Activated naive CD8-positive, alpha-beta T cell treated with anti-CD3 and anti-CD28 coated beads for 36 hours (primary cell): Measurements from ENCODE around the gene SLC43A2. TPM values are rescaled to one million over a fixed set of nuclear protein-coding genes. Genes with fewer than 3 reads are reported as not detected.

Experiments used
- DNase-seq: peaks from one replicate; pipeline ENCODE4 v3.0.0; 2021
- H3K27ac Mint-ChIP-seq: one replicate; pipeline ENCODE4 v1.8.0; 2022; ENCODE audit warnings: mild to moderate bottlenecking, moderate library complexity, mixed read lengths
- H3K27me3 Mint-ChIP-seq: one replicate; pipeline ENCODE4 v1.8.0; 2022; ENCODE audit warnings: mild to moderate bottlenecking, mixed read lengths
- H3K36me3 Mint-ChIP-seq: one replicate; pipeline ENCODE4 v1.8.0; 2021; ENCODE audit warnings: mild to moderate bottlenecking, mixed read lengths
- H3K4me1 Mint-ChIP-seq: one replicate; pipeline ENCODE4 v1.8.0; 2021; ENCODE audit warnings: mixed read lengths
- H3K4me3 Mint-ChIP-seq: one replicate; pipeline ENCODE4 v1.8.0; 2022; ENCODE audit warnings: mild to moderate bottlenecking, moderate library complexity, mixed read lengths
- H3K9me3 Mint-ChIP-seq: one replicate; pipeline ENCODE4 v1.8.0; 2022; ENCODE audit warnings: mixed read lengths
- total RNA-seq, 2 experiments: library from RNA; stranded (reverse); gene quantifications; one replicate each; pipeline ENCODE4 v1.2.3, GENCODE V29; 2021

SLC43A2 gene
- total RNA-seq, 2 experiments from 2014 or later = 3.7 to 4.6 TPM

- H3K4me3 Mint-ChIP-seq = no peak overlapping the region
- no peaks in the 10 kb centered on the region for H3K27me3 Mint-ChIP-seq
- peaks cover 4% of the 10 kb centered on the region for H3K36me3 Mint-ChIP-seq
- no peaks in the 10 kb centered on the region for H3K9me3 Mint-ChIP-seq
- H3K27ac Mint-ChIP-seq = no peak overlapping the region
- no peak for DNase-seq
- H3K4me1 Mint-ChIP-seq = peaks cover 33% of the 10 kb centered on the region
These were observed 69.3 kb downstream of the SLC43A2 start for GRCh38 chr17:1559047-1560043.

GRCh38 chr17:1558401-1558800 is 70.2 kb downstream of the SLC43A2 start:
- H3K4me1 Mint-ChIP-seq = peaks cover 29% of the 10 kb centered on the region
- no peaks in the 10 kb centered on the region for H3K9me3 Mint-ChIP-seq
- H3K27me3 Mint-ChIP-seq = no peaks in the 10 kb centered on the region
- H3K4me3 Mint-ChIP-seq = no peak overlapping the region
- no peak overlapping the region for H3K27ac Mint-ChIP-seq
- DNase-seq = no peak
- H3K36me3 Mint-ChIP-seq = peaks cover 4% of the 10 kb centered on the region

GRCh38 chr17:1557355-1558095 is 71.1 kb downstream of the SLC43A2 start:
- H3K36me3 Mint-ChIP-seq = peaks cover 4% of the 10 kb centered on the region
- H3K4me3 Mint-ChIP-seq = no peak overlapping the region
- H3K27me3 Mint-ChIP-seq = no peaks in the 10 kb centered on the region
- peaks cover 29% of the 10 kb centered on the region for H3K4me1 Mint-ChIP-seq
- no peak for DNase-seq
- H3K9me3 Mint-ChIP-seq = no peaks in the 10 kb centered on the region
- H3K27ac Mint-ChIP-seq = no peak overlapping the region

GRCh38 chr17:1555651-1556471 is 72.8 kb downstream of the SLC43A2 start:
- H3K4me3 Mint-ChIP-seq = no peak overlapping the region
- DNase-seq = no peak
- H3K4me1 Mint-ChIP-seq = peaks cover 24% of the 10 kb centered on the region
- H3K27ac Mint-ChIP-seq = no peak overlapping the region
- H3K9me3 Mint-ChIP-seq = no peaks in the 10 kb centered on the region
- peaks cover 4% of the 10 kb centered on the region for H3K36me3 Mint-ChIP-seq
- no peaks in the 10 kb centered on the region for H3K27me3 Mint-ChIP-seq

- H3K9me3 Mint-ChIP-seq = no peaks in the 10 kb centered on the region
- H3K27ac Mint-ChIP-seq = no peak overlapping the region
- H3K4me3 Mint-ChIP-seq = no peak overlapping the region
- peaks cover 18% of the 10 kb centered on the region for H3K4me1 Mint-ChIP-seq
- DNase-seq = no peak
- H3K36me3 Mint-ChIP-seq = peaks cover 6% of the 10 kb centered on the region
- no peaks in the 10 kb centered on the region for H3K27me3 Mint-ChIP-seq
These were observed 73.7 kb downstream of the SLC43A2 start for GRCh38 chr17:1554751-1555540.

GRCh38 chr17:1553354-1554266 is 75.0 kb downstream of the SLC43A2 start:
- Mint-ChIP-seq H3K9me3 (no peaks in the 10 kb centered on the region), H3K27me3 (no peaks in the 10 kb centered on the region), H3K4me1 (peaks cover 11% of the 10 kb centered on the region), H3K4me3 (no peak overlapping the region), H3K27ac (no peak overlapping the region), H3K36me3 (peaks cover 9% of the 10 kb centered on the region)
- no peak for DNase-seq

GRCh38 chr17:1552932-1553331 is 75.7 kb downstream of the SLC43A2 start:
- Mint-ChIP-seq H3K36me3 (peaks cover 9% of the 10 kb centered on the region), H3K9me3 (no peaks in the 10 kb centered on the region), H3K27me3 (no peaks in the 10 kb centered on the region), H3K4me1 (peaks cover 11% of the 10 kb centered on the region), H3K27ac (no peak overlapping the region), H3K4me3 (no peak overlapping the region)
- DNase-seq = no peak

GRCh38 chr17:1551741-1552140 is 76.9 kb downstream of the SLC43A2 start:
- peaks cover 6% of the 10 kb centered on the region for H3K4me1 Mint-ChIP-seq
- H3K27ac Mint-ChIP-seq = no peak overlapping the region
- H3K36me3 Mint-ChIP-seq = peaks cover 9% of the 10 kb centered on the region
- no peak overlapping the region for H3K4me3 Mint-ChIP-seq
- no peaks in the 10 kb centered on the region for H3K27me3 Mint-ChIP-seq
- H3K9me3 Mint-ChIP-seq = no peaks in the 10 kb centered on the region
- no peak for DNase-seq

GRCh38 chr17:1548032-1548431 is 80.6 kb downstream of the SLC43A2 start:
- no peaks in the 10 kb centered on the region for H3K9me3 Mint-ChIP-seq
- no peak overlapping the region for H3K27ac Mint-ChIP-seq
- peaks cover 4% of the 10 kb centered on the region for H3K4me1 Mint-ChIP-seq
- peaks cover 6% of the 10 kb centered on the region for H3K36me3 Mint-ChIP-seq
- no peaks in the 10 kb centered on the region for H3K27me3 Mint-ChIP-seq
- no peak overlapping the region for H3K4me3 Mint-ChIP-seq
- DNase-seq = no peak

- Mint-ChIP-seq H3K36me3 (peaks cover 6% of the 10 kb centered on the region), H3K4me3 (no peak overlapping the region)
These were observed 82.2 kb downstream of the SLC43A2 start for GRCh38 chr17:1546292-1546922.

GRCh38 chr17:1545618-1546017 is 83.0 kb downstream of the SLC43A2 start:
- Mint-ChIP-seq H3K9me3 (no peaks in the 10 kb centered on the region), H3K4me1 (peaks cover 3% of the 10 kb centered on the region), H3K36me3 (peaks cover 6% of the 10 kb centered on the region), H3K27ac (no peak overlapping the region), H3K4me3 (no peak overlapping the region), H3K27me3 (no peaks in the 10 kb centered on the region)
- no peak for DNase-seq

More at GRCh38 chr17:1546292-1546922, 82.2 kb downstream of the SLC43A2 start:
- Mint-ChIP-seq H3K9me3 (no peaks in the 10 kb centered on the region), H3K27me3 (no peaks in the 10 kb centered on the region), H3K27ac (no peak overlapping the region), H3K4me1 (peaks cover under 1% of the 10 kb centered on the region)
- no peak for DNase-seq

- Mint-ChIP-seq H3K4me3 (no peak overlapping the region), H3K4me1 (peaks cover 3% of the 10 kb centered on the region), H3K27ac (no peak overlapping the region), H3K27me3 (no peaks in the 10 kb centered on the region), H3K9me3 (no peaks in the 10 kb centered on the region), H3K36me3 (peaks cover 3% of the 10 kb centered on the region)
- DNase-seq = no peak
These were observed 86.3 kb downstream of the SLC43A2 start for GRCh38 chr17:1542316-1542715.

- Mint-ChIP-seq H3K4me3 (no peak overlapping the region), H3K27ac (no peak overlapping the region), H3K27me3 (no peaks in the 10 kb centered on the region), H3K9me3 (no peaks in the 10 kb centered on the region), H3K36me3 (peaks cover 3% of the 10 kb centered on the region), H3K4me1 (peaks cover 3% of the 10 kb centered on the region)
- DNase-seq = no peak
These were observed 87.2 kb downstream of the SLC43A2 start for GRCh38 chr17:1541367-1541904.
